ENCODE results near the gene COX5A. TPM values are rescaled to one million over a fixed set of nuclear protein-coding genes. Genes with fewer than 3 reads are reported as not detected.
A peak's percentile ranks its signal among the peaks of the same experiment; 100 is the strongest.

The COX5A gene
- total RNA-seq, 1 experiment from 2014 or later = 307 TPM

- TF ChIP-seq CTCF (IDR thresholded peaks at IDR 0.05 in 2 of 3, conservative IDR thresholded peaks at IDR 0.05 in 1 of 3; ENCODE audit: borderline replicate concordance in 1 of 3, insufficient read depth in 1 of 3, low read depth in 2 of 3, low read length in 2 of 3) = no peak
- peak; percentile 84 for TF ChIP-seq POLR2A (IDR thresholded peaks at IDR 0.05; ENCODE audit: borderline replicate concordance, extremely low read depth, insufficient read depth, insufficient read length)
- TF ChIP-seq ATF3 (IDR thresholded peaks at IDR 0.05) = no peak
These were observed 19.0 kb upstream of the COX5A start, which contains the start of gene RPP25 (continued) for GRCh38 chr15:74956648-74957475.

GRCh38 chr15:74955796-74956647 lies 18.1 kb upstream of the COX5A start:
- Histone ChIP-seq H3K79me2 (ENCODE audit: insufficient read depth, low read length) (no peaks in the 10 kb centered on the region; the same call in 1 of the 2 replicates), H3K4me3 (replicated peaks in 1 of 2; ENCODE audit: low read depth in 1 of 2, low read length in 2 of 2) (peak overlapping the region; percentile 62 to 82), H3K36me3 (ENCODE audit: control insufficient read depth in 1 of 2, insufficient read depth in 2 of 2, low read length in 2 of 2) (no peaks in the 10 kb centered on the region), H3K27ac (ENCODE audit: low read depth, low read length) (peak overlapping the region; percentile 98), H3K27me3 (ENCODE audit: insufficient read depth, low read length) (no peaks in the 10 kb centered on the region), H3K9ac (ENCODE audit: low read length) (peak overlapping the region; percentile 89), H3K9me2 (ENCODE audit: insufficient read depth) (no peaks in the 10 kb centered on the region), H4K20me1 (ENCODE audit: insufficient read depth) (no peaks in the 10 kb centered on the region), H2AFZ (ENCODE audit: low read depth, low read length, poor library complexity, severe bottlenecking) (no peak overlapping the region), H3K4me2 (ENCODE audit: low read length) (peak overlapping the region; percentile 100), H3K9me3 (ENCODE audit: control insufficient read depth in 1 of 2, insufficient read depth in 1 of 2, low read depth in 1 of 2, low read length in 2 of 2) (no peaks in the 10 kb centered on the region), H3K4me1 (ENCODE audit: control insufficient read depth in 1 of 2, insufficient read depth in 2 of 2, low read length in 2 of 2) (peaks cover 38 to 79% of the 10 kb centered on the region in 2 experiments)
- ATAC-seq = no peak
- BruUV-seq (replicated peaks) = no TSS peak
- ChIA-PET POLR2A (interaction anchor here (1.0 to 1.3 kb wide), 3 partner anchors 30 to 496 kb away, joined by 3 to 4 read pairs (median 3); partner anchors contain the start of gene SCAMP5), RAD21 (ENCODE audit: low non-redundant PET in 1 of 2, low total read pairs in 2 of 2, uncharacterized antibody in 2 of 2, unreplicated experiment in 2 of 2) (interaction anchor here in 1 of 2 experiments (1.2 kb wide), 1 partner anchor 32 kb away, joined by 3 read pairs; no protein-coding TSS in a partner anchor), CTCF (interaction anchor here (0.7 to 1.9 kb wide), 4 partner anchors 32 to 245 kb away, joined by 3 to 6 read pairs (median 6); partner anchors contain the start of gene C15orf39)
- intact Hi-C loops (cut with micrococcal nuclease) = no loop called here
- no peak for DNase-seq (ENCODE audit: low read depth, low spot score)
- no peak for TF ChIP-seq MAX (IDR thresholded peaks at IDR 0.05)
- TF ChIP-seq CTCF (IDR thresholded peaks at IDR 0.05 in 2 of 3, conservative IDR thresholded peaks at IDR 0.05 in 1 of 3; ENCODE audit: borderline replicate concordance in 1 of 3, insufficient read depth in 1 of 3, low read depth in 2 of 3, low read length in 2 of 3) = no peak
- TF ChIP-seq YY1 (IDR thresholded peaks at IDR 0.05; ENCODE audit: extremely low read depth, insufficient replicate concordance, low read depth, low read length) = no peak
- TF ChIP-seq ATF3 (IDR thresholded peaks at IDR 0.05) = no peak
- no peak for TF ChIP-seq CBX3 (IDR thresholded peaks at IDR 0.05; ENCODE audit: low read depth)
- no peak for TF ChIP-seq REST (IDR thresholded peaks at IDR 0.05; ENCODE audit: low read depth)
- TF ChIP-seq ZFX (IDR thresholded peaks at IDR 0.05) = no peak
- no peak for TF ChIP-seq POLR2A (IDR thresholded peaks at IDR 0.05; ENCODE audit: borderline replicate concordance, extremely low read depth, insufficient read depth, insufficient read length)
- no peak for TF ChIP-seq SRF (IDR thresholded peaks at IDR 0.05; ENCODE audit: low read depth)
